ENCODE data around the gene SLC25A34.

The SLC25A34 gene

GRCh38 chr1:15714406-15715136 lies 21.5 kb upstream of the SLC25A34 start:
- DNase-seq, result no peak

GRCh38 chr1:15717418-15718125 lies 18.5 kb upstream of the SLC25A34 start:
- no peak for DNase-seq

- DNase-seq, result no peak
Observed at GRCh38 chr1:15718199-15718601, 17.9 kb upstream of the SLC25A34 start.

- DNase-seq, result no peak
Observed at GRCh38 chr1:15719381-15720120, 16.5 kb upstream of the SLC25A34 start.

GRCh38 chr1:15720861-15721260 lies 15.2 kb upstream of the SLC25A34 start:
- DNase-seq, result no peak

- DNase-seq, result no peak
Observed at GRCh38 chr1:15722411-15722810, 13.6 kb upstream of the SLC25A34 start.

GRCh38 chr1:15722836-15723532 lies 13.1 kb upstream of the SLC25A34 start:
- no peak for DNase-seq

- DNase-seq, result no peak
Observed at GRCh38 chr1:15723631-15724246, 12.3 kb upstream of the SLC25A34 start.

- no peak for DNase-seq
Observed at GRCh38 chr1:15724949-15725880, 10.8 kb upstream of the SLC25A34 start.

GRCh38 chr1:15726508-15726907 lies 9.6 kb upstream of the SLC25A34 start:
- no peak for DNase-seq

- DNase-seq, result no peak
Observed at GRCh38 chr1:15727021-15727420, 9.0 kb upstream of the SLC25A34 start.

- no peak for DNase-seq
Observed at GRCh38 chr1:15727424-15727823, 8.6 kb upstream of the SLC25A34 start.

GRCh38 chr1:15727866-15728534 lies 8.1 kb upstream of the SLC25A34 start:
- DNase-seq, result no peak

GRCh38 chr1:15728937-15729657 lies 7.0 kb upstream of the SLC25A34 start:
- DNase-seq, result no peak

GRCh38 chr1:15730423-15730822 lies 5.6 kb upstream of the SLC25A34 start:
- no peak for DNase-seq

GRCh38 chr1:15730936-15731335 lies 5.1 kb upstream of the SLC25A34 start:
- no peak for DNase-seq

- DNase-seq, result no peak
Observed at GRCh38 chr1:15731735-15732685, 4.0 kb upstream of the SLC25A34 start.

- DNase-seq, result no peak
Observed at GRCh38 chr1:15732686-15733081, 3.4 kb upstream of the SLC25A34 start.

GRCh38 chr1:15733218-15733725 lies 2.8 kb upstream of the SLC25A34 start:
- DNase-seq, result no peak
